ENCODE data around the gene ZBTB20.

GRCh38 chr3:114499976-114500375 lies 647.1 kb downstream of the ZBTB20 start:
- TF ChIP-seq EZH2phosphoT487 (IDR thresholded peaks at IDR 0.05; ENCODE audit: low read depth), result no peak
- TF ChIP-seq CTCF (IDR thresholded peaks at IDR 0.05; ENCODE audit: low read depth, low read length), result no peak

All from OCI-LY3 (cell line).